Brain microvascular endothelial cell (primary cell): ENCODE results near the gene FRZB.

ENCODE experiments used
- DNase-seq: peaks from one replicate; pipeline ENCODE4 v3.0.0-alpha.2; 2020
- H3K27ac ChIP-seq: fragments of 250-450 bp; sonication (Bioruptor Pico); 2 replicates; pipeline ENCODE4 v1.5.1; 2020; ENCODE audit warnings: mild to moderate bottlenecking, moderate library complexity
- H3K27me3 ChIP-seq: fragments of 250-450 bp; sonication (Bioruptor Pico); replicated peaks from 2 replicates; pipeline ENCODE4 v1.5.1; 2020; ENCODE audit warnings: mild to moderate bottlenecking
- H3K36me3 ChIP-seq: fragments of 250-450 bp; sonication (Bioruptor Pico); replicated peaks from 2 replicates; pipeline ENCODE4 v1.5.1; 2020; ENCODE audit warnings: mild to moderate bottlenecking
- H3K4me3 ChIP-seq: 2 replicates; pipeline ENCODE4 v1.5.1; 2011; ENCODE audit warnings: low read depth, mild to moderate bottlenecking, control low read depth, low read length, moderate library complexity
- in situ Hi-C: cut with HindIII; loops from 2 replicates; pipeline ENCODE4 v1.10.0; 2017; ENCODE audit warnings: low sequenced_read_pairs, low pct_ligation_motif_present
- TF ChIP-seq, protein P1 (sequence below): IDR thresholded peaks from 2 replicates; pipeline ENCODE4 v1.5.1; 2011; ENCODE audit warnings: low read depth, mild to moderate bottlenecking, moderate library complexity, low read length, control low read depth, inconsistent platforms; ENCODE audit errors: missing control alignments

FRZB gene

DNA sequence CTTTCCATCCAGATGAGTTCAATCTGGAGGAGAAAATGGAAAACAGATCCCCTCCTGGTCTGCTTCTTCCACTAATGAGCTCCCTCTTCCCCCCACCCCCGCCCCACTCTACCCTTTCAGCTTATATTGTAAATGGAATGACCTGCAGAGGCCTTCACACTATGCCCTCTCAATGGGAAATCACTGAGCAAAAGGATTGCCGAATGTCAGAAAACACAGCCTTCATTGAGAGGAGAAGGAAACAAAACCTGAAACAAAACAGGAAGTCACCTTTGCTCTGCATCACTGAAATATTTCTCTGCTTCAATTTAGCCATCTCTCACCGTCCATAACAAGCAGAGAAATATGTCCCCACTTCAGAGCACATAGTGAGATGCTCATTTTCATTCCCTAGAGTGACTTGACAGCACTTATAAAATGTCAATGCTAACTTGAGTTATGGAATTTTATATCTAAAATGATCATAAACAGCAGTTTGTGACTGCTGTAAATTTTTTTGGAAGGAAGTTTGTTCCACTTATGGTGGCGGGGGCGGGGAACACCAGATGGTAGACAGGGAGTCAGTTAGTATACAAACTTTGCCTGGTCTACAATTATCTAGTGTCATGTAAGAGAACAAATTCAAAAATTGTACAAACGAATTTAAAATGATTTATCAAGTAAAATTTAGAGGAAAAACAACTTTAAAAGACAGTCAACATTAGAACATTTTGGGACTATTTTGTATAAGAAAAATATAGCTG is 1.8 kb upstream of the FRZB start:
- no peak for DNase-seq
- in situ Hi-C loops = no loop called here
- H3K27ac ChIP-seq = no peak overlapping the region
- no peaks in the 10 kb centered on the region for H3K27me3 ChIP-seq
- TF ChIP-seq, protein P1, sequence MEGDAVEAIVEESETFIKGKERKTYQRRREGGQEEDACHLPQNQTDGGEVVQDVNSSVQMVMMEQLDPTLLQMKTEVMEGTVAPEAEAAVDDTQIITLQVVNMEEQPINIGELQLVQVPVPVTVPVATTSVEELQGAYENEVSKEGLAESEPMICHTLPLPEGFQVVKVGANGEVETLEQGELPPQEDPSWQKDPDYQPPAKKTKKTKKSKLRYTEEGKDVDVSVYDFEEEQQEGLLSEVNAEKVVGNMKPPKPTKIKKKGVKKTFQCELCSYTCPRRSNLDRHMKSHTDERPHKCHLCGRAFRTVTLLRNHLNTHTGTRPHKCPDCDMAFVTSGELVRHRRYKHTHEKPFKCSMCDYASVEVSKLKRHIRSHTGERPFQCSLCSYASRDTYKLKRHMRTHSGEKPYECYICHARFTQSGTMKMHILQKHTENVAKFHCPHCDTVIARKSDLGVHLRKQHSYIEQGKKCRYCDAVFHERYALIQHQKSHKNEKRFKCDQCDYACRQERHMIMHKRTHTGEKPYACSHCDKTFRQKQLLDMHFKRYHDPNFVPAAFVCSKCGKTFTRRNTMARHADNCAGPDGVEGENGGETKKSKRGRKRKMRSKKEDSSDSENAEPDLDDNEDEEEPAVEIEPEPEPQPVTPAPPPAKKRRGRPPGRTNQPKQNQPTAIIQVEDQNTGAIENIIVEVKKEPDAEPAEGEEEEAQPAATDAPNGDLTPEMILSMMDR = no peak
- H3K36me3 ChIP-seq = no peaks in the 10 kb centered on the region
- no peak overlapping the region for H3K4me3 ChIP-seq

DNA sequence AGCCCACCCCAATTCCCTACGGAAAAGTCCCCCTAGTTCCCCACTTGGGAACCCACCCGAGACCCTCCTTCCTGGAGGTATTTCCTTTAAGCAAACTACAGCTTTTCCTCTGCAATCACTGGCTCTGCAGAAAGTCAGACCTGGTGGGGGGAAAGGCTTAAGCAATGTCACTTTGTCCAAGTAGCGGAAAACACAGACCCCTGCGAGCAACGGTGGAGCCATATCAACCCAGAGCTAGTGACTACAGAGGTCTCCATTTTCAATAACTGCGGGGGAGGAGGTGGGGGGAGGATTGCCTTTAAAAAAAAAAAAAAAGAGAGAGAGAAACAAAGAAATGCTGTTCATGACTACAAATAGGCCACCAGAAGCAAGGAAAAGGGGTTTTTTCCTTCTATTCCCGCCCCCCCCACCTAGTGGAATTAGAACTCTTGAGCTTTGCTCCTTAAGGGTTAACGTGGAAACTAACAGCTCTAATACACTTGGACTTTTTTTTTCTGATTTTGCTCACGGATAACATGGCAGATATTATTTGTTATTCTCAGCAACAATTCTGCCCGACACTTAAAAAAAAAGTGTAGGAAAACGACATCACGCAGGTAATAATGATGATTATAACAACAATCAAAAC is 1.1 kb upstream of the FRZB start:
- in situ Hi-C loops = no loop called here
- no peak for DNase-seq
- Histone ChIP-seq H3K36me3 (no peaks in the 10 kb centered on the region), H3K4me3 (peak overlapping the region; percentile 47), H3K27me3 (no peaks in the 10 kb centered on the region), H3K27ac (no peak overlapping the region)
- TF ChIP-seq, protein P1 = no peak

DNA sequence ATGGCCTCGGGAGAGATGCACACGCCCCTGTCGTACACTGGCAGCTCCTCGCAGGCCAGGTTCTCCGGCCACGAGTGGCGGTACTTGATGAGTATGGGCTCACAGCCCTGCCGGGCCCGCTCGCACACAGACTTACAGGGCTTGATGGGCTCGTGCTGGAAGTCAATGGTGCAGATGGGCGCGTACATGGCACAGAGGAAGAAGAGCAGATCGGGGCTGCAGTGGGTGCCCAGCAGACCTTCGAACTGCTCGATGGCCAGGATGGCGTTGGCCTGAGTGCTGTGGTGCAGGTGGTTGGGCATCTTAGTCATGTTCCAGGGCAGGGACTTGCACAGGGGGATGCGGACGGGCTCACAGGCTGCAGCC is 359 bp downstream of the FRZB start:
- TF ChIP-seq, protein P1 = no peak
- Histone ChIP-seq H3K4me3 (peak overlapping the region; percentile 47), H3K36me3 (no peaks in the 10 kb centered on the region), H3K27ac (no peak overlapping the region), H3K27me3 (no peaks in the 10 kb centered on the region)
- DNase-seq = no peak
- in situ Hi-C loops = no loop called here

DNA sequence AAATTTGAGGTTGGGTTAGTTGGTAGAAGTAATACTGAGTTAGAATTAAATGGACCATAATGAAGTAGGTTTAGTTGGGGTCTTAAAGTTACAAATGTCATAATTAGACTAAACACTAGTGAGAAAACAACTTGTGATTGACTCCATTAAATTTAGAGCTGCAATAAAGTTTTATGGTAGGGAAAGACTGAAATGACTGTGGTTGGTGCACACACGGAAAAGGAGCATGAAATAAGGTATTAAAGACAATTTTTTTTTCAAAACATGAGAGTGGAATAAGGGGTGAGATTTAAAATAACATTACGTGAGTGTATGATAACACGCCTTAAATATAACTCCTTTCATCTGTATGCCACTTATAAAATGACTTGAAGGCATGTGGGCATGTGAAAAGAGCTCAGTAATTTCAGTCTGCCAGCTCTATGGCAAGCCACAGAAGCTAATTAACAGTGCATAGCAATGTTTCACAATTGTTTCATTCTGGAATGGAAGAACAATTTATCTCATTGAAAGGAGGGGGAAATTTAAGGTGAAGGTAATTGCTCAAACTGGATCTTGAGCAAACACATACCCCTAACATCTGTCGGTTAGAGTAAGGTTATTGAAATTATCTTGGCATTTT is 1.4 kb downstream of the FRZB start:
- no peaks in the 10 kb centered on the region for H3K27me3 ChIP-seq
- TF ChIP-seq, protein P1 = no peak
- DNase-seq = no peak
- H3K4me3 ChIP-seq = no peak overlapping the region
- in situ Hi-C loops = no loop called here
- H3K27ac ChIP-seq = no peak overlapping the region
- no peaks in the 10 kb centered on the region for H3K36me3 ChIP-seq

DNA sequence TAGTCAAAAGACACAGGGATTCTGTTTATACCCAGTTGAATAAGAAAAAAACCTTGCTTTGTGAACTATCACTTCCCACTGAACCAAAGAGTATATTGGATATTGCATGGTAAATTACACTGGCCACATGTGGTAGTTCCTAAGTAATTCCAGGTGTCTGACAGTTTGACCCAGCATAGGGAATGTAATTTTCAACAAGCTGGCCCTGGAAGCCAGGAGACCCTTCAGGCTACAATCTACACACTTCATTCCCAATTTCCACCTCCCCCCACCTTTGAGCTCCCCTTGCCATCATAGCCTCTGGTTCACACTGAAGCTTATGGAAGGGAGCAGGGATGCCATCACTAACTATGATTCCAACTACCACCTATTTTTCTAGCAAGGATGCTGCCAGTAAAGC is 2.8 kb downstream of the FRZB start:
- DNase-seq = no peak
- in situ Hi-C loops = no loop called here
- no peak overlapping the region for H3K27ac ChIP-seq
- H3K36me3 ChIP-seq = no peaks in the 10 kb centered on the region
- H3K27me3 ChIP-seq = no peaks in the 10 kb centered on the region
- no peak overlapping the region for H3K4me3 ChIP-seq
- TF ChIP-seq, protein P1 = no peak
